Measurements from ENCODE around the gene SPATA1.
A peak's percentile ranks its signal among the peaks of the same experiment; 100 is the strongest.
"Not testable (repeated sequence)": the region's sequence is repeated elsewhere in the genome, so short reads cannot be mapped to it uniquely, and the experiment has no call there.

Gene SPATA1

DNA sequence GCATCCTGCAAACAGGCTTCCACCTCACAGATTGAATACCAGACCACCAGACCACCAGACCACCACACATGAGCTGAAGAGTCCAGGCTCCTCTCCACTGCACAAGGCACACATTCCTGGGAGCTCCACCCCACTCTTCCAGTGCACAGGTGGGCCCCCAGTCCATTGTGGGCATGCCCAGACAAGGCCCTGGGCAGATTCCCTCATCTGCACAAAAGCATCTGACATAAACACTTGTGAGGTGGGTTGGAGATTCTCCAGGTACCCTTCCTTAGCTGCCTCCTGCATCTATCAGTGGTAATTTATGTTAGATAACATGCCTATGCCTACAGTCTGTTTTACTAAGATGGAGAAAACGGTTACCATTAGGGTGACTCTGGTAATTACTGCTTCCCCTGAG, 79.6 kb downstream of the SPATA1 start:
- H3K36me3 ChIP-seq (replicated peaks; ENCODE audit: low read depth, low read length): peaks cover 3% of the 10 kb centered on the region
- no peaks in the 10 kb centered on the region for H3K27me3 ChIP-seq (ENCODE audit: low read depth, low read length)

DNA sequence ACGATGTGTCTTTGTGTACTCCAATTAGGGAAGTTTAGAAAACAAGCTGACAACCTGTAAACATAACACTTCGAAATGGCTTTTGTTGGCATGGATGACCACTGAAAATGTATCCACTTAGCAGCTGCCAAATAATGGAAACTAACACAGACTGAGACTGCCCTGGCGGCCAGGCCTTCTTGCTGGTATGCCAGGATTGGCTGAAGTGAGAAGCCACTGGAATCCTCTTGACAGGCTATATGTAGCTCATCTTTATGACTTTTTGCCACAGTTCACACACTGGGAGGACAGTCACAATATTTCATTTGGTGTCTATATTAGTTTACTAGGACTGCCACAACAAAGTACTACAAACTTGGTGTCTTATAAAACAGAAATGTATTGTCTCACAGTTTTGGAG, 80.9 kb downstream of the SPATA1 start:
- no peaks in the 10 kb centered on the region for H4K20me1 ChIP-seq (ENCODE audit: insufficient read depth, low read length)
- TF ChIP-seq, protein P1, sequence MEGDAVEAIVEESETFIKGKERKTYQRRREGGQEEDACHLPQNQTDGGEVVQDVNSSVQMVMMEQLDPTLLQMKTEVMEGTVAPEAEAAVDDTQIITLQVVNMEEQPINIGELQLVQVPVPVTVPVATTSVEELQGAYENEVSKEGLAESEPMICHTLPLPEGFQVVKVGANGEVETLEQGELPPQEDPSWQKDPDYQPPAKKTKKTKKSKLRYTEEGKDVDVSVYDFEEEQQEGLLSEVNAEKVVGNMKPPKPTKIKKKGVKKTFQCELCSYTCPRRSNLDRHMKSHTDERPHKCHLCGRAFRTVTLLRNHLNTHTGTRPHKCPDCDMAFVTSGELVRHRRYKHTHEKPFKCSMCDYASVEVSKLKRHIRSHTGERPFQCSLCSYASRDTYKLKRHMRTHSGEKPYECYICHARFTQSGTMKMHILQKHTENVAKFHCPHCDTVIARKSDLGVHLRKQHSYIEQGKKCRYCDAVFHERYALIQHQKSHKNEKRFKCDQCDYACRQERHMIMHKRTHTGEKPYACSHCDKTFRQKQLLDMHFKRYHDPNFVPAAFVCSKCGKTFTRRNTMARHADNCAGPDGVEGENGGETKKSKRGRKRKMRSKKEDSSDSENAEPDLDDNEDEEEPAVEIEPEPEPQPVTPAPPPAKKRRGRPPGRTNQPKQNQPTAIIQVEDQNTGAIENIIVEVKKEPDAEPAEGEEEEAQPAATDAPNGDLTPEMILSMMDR (IDR thresholded peaks at IDR 0.05; ENCODE audit: low read depth, low read length): no peak
- TF ChIP-seq EZH2phosphoT487 (IDR thresholded peaks at IDR 0.05; ENCODE audit: low read depth): no peak
- H3K27me3 ChIP-seq (ENCODE audit: low read depth, low read length): no peaks in the 10 kb centered on the region
- H3K9ac ChIP-seq (ENCODE audit: low read length): no peak overlapping the region
- no peak overlapping the region for H3K4me2 ChIP-seq (ENCODE audit: low read length)
- H3K27ac ChIP-seq (ENCODE audit: low read length): no peak overlapping the region
- peaks cover 31% of the 10 kb centered on the region for H3K4me1 ChIP-seq (ENCODE audit: low read length)
- H3K79me2 ChIP-seq (ENCODE audit: low read length): no peaks in the 10 kb centered on the region
- peaks cover 3% of the 10 kb centered on the region for H3K36me3 ChIP-seq (replicated peaks; ENCODE audit: low read depth, low read length)
- no peak overlapping the region for H2AFZ ChIP-seq (ENCODE audit: low read depth, low read length)
- no peak overlapping the region for H3K4me3 ChIP-seq (ENCODE audit: low read length)
- peaks cover 4% of the 10 kb centered on the region; the same call in 1 of the 2 replicates for H3K9me3 ChIP-seq (ENCODE audit: insufficient read depth, low read length)

More for the DNA sequence above, 79.6 kb downstream of the SPATA1 start:
- Histone ChIP-seq H4K20me1 (ENCODE audit: insufficient read depth, low read length) (no peaks in the 10 kb centered on the region), H2AFZ (ENCODE audit: low read depth, low read length) (no peak overlapping the region), H3K27ac (ENCODE audit: low read length) (no peak overlapping the region), H3K4me2 (ENCODE audit: low read length) (no peak overlapping the region), H3K4me1 (ENCODE audit: low read length) (peaks cover 31% of the 10 kb centered on the region), H3K79me2 (ENCODE audit: low read length) (no peaks in the 10 kb centered on the region), H3K9ac (ENCODE audit: low read length) (no peak overlapping the region), H3K9me3 (ENCODE audit: insufficient read depth, low read length) (peaks cover 4% of the 10 kb centered on the region; the same call in 1 of the 2 replicates), H3K4me3 (ENCODE audit: low read length) (no peak overlapping the region)
- TF ChIP-seq, protein P1 (IDR thresholded peaks at IDR 0.05; ENCODE audit: low read depth, low read length): no peak
- no peak for TF ChIP-seq EZH2phosphoT487 (IDR thresholded peaks at IDR 0.05; ENCODE audit: low read depth)

DNA sequence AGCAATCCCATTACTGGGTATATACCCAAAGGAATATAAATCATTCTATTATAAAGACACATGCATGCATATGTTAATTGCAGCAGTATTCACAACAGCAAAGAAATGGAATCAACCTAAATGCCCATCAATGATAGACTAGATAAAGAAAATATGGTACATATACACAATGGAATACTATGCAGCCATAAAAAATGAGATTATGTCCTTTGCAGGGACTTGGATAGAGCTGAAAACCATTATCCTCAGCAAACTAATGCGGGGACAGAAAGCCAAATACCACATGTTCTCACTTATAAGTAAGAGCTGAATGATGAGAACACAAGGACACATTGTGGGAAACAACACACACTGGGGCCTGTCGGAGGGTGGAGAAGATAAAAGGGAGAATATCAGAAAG, 88.8 kb downstream of the SPATA1 start:
- not testable (repeated sequence) for H3K27me3 ChIP-seq (ENCODE audit: low read depth, low read length); H2AFZ ChIP-seq (ENCODE audit: low read depth, low read length); H3K36me3 ChIP-seq (replicated peaks; ENCODE audit: low read depth, low read length); H4K20me1 ChIP-seq (ENCODE audit: insufficient read depth, low read length); H3K79me2 ChIP-seq (ENCODE audit: low read length); H3K4me3 ChIP-seq (ENCODE audit: low read length); H3K27ac ChIP-seq (ENCODE audit: low read length); H3K4me2 ChIP-seq (ENCODE audit: low read length); H3K9me3 ChIP-seq (ENCODE audit: insufficient read depth, low read length); H3K9ac ChIP-seq (ENCODE audit: low read length)
- peaks cover 36% of the 10 kb centered on the region for H3K4me1 ChIP-seq (ENCODE audit: low read length)

DNA sequence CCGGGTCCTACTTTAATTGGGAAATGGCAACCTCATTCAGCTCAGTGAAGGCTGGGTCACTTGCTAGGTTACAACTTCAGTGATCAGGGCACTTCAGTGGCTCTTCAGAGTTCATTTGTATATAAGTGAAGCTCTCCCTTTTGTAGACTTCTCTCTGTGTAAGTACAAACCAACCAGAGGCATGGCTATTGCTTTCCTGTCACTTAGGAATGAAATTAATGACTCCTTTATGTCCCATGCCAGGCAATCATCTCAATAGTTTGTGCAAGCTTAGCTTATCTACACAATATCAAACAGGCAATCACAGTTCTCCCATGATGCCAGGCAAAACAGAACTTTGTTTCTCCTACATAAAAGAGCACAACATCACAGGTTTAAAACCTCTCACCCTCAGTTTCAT, 90.8 kb downstream of the SPATA1 start:
- peak overlapping the region; percentile 100; the same call in 1 of the 2 replicates for H3K27ac ChIP-seq (ENCODE audit: low read length)
- no peak overlapping the region for H3K4me3 ChIP-seq (ENCODE audit: low read length)
- no peaks in the 10 kb centered on the region for H4K20me1 ChIP-seq (ENCODE audit: insufficient read depth, low read length)
- no peak overlapping the region for H3K4me2 ChIP-seq (ENCODE audit: low read length)
- H3K9ac ChIP-seq (ENCODE audit: low read length): no peak overlapping the region
- H2AFZ ChIP-seq (ENCODE audit: low read depth, low read length): no peak overlapping the region
- no peaks in the 10 kb centered on the region for H3K36me3 ChIP-seq (replicated peaks; ENCODE audit: low read depth, low read length)
- TF ChIP-seq, protein P1 (IDR thresholded peaks at IDR 0.05; ENCODE audit: low read depth, low read length): no peak
- no peak for TF ChIP-seq EZH2phosphoT487 (IDR thresholded peaks at IDR 0.05; ENCODE audit: low read depth)
- peaks cover 46% of the 10 kb centered on the region for H3K4me1 ChIP-seq (ENCODE audit: low read length)
- no peaks in the 10 kb centered on the region for H3K79me2 ChIP-seq (ENCODE audit: low read length)
- no peaks in the 10 kb centered on the region for H3K9me3 ChIP-seq (ENCODE audit: insufficient read depth, low read length)
- H3K27me3 ChIP-seq (ENCODE audit: low read depth, low read length): no peaks in the 10 kb centered on the region

DNA sequence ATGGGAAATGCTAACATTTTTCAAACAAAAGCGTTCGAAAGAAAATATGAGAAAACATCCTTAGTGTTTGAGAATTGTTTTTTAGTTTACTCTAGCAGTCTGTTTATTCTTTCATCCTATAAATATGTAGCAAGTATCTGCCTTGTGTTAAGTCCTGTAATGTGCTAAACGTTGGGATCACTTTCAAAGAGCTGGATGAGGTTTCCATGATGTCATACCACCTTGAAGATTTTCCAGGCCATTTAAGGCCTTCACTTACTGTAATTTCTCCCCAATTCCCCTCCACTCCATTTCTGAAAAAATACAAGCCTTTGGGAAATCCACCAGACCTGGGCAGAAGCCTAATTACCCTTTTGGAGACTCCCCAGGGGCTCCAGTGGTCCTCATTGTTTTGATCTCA, 92.2 kb downstream of the SPATA1 start:
- Histone ChIP-seq H3K4me2 (ENCODE audit: low read length) (peak overlapping the region; percentile 100), H3K79me2 (ENCODE audit: low read length) (no peaks in the 10 kb centered on the region), H3K27ac (ENCODE audit: low read length) (peak overlapping the region; percentile 100), H3K27me3 (ENCODE audit: low read depth, low read length) (no peaks in the 10 kb centered on the region), H3K9ac (ENCODE audit: low read length) (peak overlapping the region; percentile 61), H3K9me3 (ENCODE audit: insufficient read depth, low read length) (no peaks in the 10 kb centered on the region), H4K20me1 (ENCODE audit: insufficient read depth, low read length) (no peaks in the 10 kb centered on the region), H3K4me3 (ENCODE audit: low read length) (peak overlapping the region; percentile 31; the same call in 1 of the 2 replicates), H2AFZ (ENCODE audit: low read depth, low read length) (no peak overlapping the region), H3K4me1 (ENCODE audit: low read length) (peaks cover 46% of the 10 kb centered on the region), H3K36me3 (replicated peaks; ENCODE audit: low read depth, low read length) (no peaks in the 10 kb centered on the region)
- TF ChIP-seq, protein P1 (IDR thresholded peaks at IDR 0.05; ENCODE audit: low read depth, low read length): no peak
- no peak for TF ChIP-seq EZH2phosphoT487 (IDR thresholded peaks at IDR 0.05; ENCODE audit: low read depth)
